SK-N-SH (cell line): Measurements from ENCODE around the gene RNF223. TPM values are rescaled to one million over a fixed set of nuclear protein-coding genes. Genes with fewer than 3 reads are reported as not detected.
A peak's percentile ranks its signal among the peaks of the same experiment; 100 is the strongest.

Experiments used
- CTCF ChIA-PET: fragments of 300-600, 350-600 bp; formaldehyde crosslinking; extraction: SDS; loops from one replicate; lab custom pipeline; 2021; lab: Yijun Ruan, JAX
- POLR2A ChIA-PET: fragments of 350-600 bp; sonication (Branson Sonifier 250); formaldehyde crosslinking; extraction: SDS; loops from one replicate; lab custom pipeline; 2020; ENCODE audit warnings: antibody characterized with exemption, inconsistent platforms; lab: Yijun Ruan, JAX
- DNase-seq: peaks from one replicate; pipeline ENCODE4 v3.0.0; 2012
- H2AFZ ChIP-seq: fragments of 200-600 bp; sonication (generic); 2 replicates; pipeline ENCODE4 v1.8.1; 2016; ENCODE audit warnings: antibody characterized with exemption, mild to moderate bottlenecking, low read depth
- H3F3A ChIP-seq: fragments of 200-600 bp; sonication (generic); replicated peaks from 2 replicates; pipeline ENCODE3; 2016; ENCODE audit warnings: antibody characterized with exemption, mild to moderate bottlenecking; ENCODE audit not compliant: insufficient read depth
- H3K27ac ChIP-seq, 2 experiments: fragments of 200-500 bp in 1 of 2; fragments of 200-600 bp in 1 of 2; sonication (Bioruptor generic) in 1 of 2; sonication (generic), shearing (Covaris generic) in 1 of 2; 2 replicates each; pipeline versions ENCODE4 v1.5.1 to v1.6.1; 2014 to 2016; ENCODE audit warnings: low read depth in 2 of 2, inconsistent platforms in 1 of 2, low read length in 1 of 2, mild to moderate bottlenecking in 1 of 2, mixed read lengths in 1 of 2
- H3K27me3 ChIP-seq: fragments of 200-600 bp; sonication (generic), shearing (Covaris generic); 2 replicates; pipeline ENCODE4 v1.6.1; 2016; ENCODE audit warnings: mixed run types; ENCODE audit not compliant: insufficient read depth
- H3K36me3 ChIP-seq, 2 experiments: fragments of 200-500 bp in 1 of 2; fragments of 200-600 bp in 1 of 2; sonication (Bioruptor generic) in 1 of 2; sonication (generic) in 1 of 2; replicated peaks in 1 of 2; 2 replicates each; pipeline versions ENCODE3 to v1.5.1; 2014 to 2016; ENCODE audit warnings: low read length in 1 of 2, mild to moderate bottlenecking in 1 of 2; ENCODE audit not compliant: insufficient read depth in 2 of 2, control insufficient read depth in 1 of 2
- H3K4me1 ChIP-seq, 2 experiments: fragments of 200-500 bp in 1 of 2; fragments of 200-600 bp in 1 of 2; sonication (Bioruptor generic) in 1 of 2; sonication (generic), shearing (Covaris generic) in 1 of 2; 2 replicates each; pipeline versions ENCODE4 v1.5.1 to v1.6.1; 2014 to 2016; ENCODE audit warnings: low read depth in 1 of 2, low read length in 1 of 2, mixed run types in 1 of 2; ENCODE audit not compliant: insufficient read depth in 2 of 2, control insufficient read depth in 1 of 2
- H3K4me2 ChIP-seq: fragments of 200-600 bp; sonication (generic), shearing (Covaris generic); 2 replicates; pipeline ENCODE4 v1.6.1; 2017; ENCODE audit warnings: mixed run types
- H3K4me3 ChIP-seq, 2 experiments: fragments of 200-500 bp in 1 of 2; fragments of 200-600 bp in 1 of 2; sonication (Bioruptor generic) in 1 of 2; sonication (generic), shearing (Covaris generic) in 1 of 2; 2 replicates each; pipeline versions ENCODE4 v1.5.1 to v1.8.1; 2014 to 2016; ENCODE audit warnings: low read depth in 2 of 2, inconsistent platforms in 1 of 2, low read length in 1 of 2, mild to moderate bottlenecking in 1 of 2, mixed read lengths in 1 of 2, moderate library complexity in 1 of 2
- H3K79me2 ChIP-seq: fragments of 200-600 bp; sonication (generic); 2 replicates; pipeline ENCODE4 v1.8.1; 2017; ENCODE audit warnings: mild to moderate bottlenecking; ENCODE audit not compliant: insufficient read depth
- H3K9ac ChIP-seq: fragments of 200-600 bp; sonication (generic); 2 replicates; pipeline ENCODE4 v1.6.1; 2017; ENCODE audit warnings: mixed run types
- H3K9me2 ChIP-seq: fragments of 200-600 bp; sonication (generic); 2 replicates; pipeline ENCODE4 v1.6.1; 2017; ENCODE audit warnings: mixed run types
- H3K9me3 ChIP-seq: fragments of 200-600 bp; sonication (generic); 2 replicates; pipeline ENCODE4 v1.6.1; 2017; ENCODE audit warnings: mixed run types, mild to moderate bottlenecking, moderate library complexity
- H4K20me1 ChIP-seq: fragments of 200-600 bp; sonication (generic); 2 replicates; pipeline ENCODE4 v1.6.1; 2017; ENCODE audit warnings: mild to moderate bottlenecking, mixed run types; ENCODE audit not compliant: insufficient read depth
- CTCF ChIP-seq: fragments of 200-600 bp; sonication (generic); IDR thresholded peaks from 2 replicates; pipeline ENCODE4 v1.6.1; 2017; ENCODE audit warnings: antibody characterized with exemption, mild to moderate bottlenecking, moderate library complexity
- EP300 ChIP-seq, 2 experiments: IDR thresholded peaks; 2 replicates each; pipeline versions ENCODE4 v1.4.0 to v1.6.1; 2012; ENCODE audit warnings: borderline replicate concordance in 1 of 2, low read depth in 1 of 2, low read length in 1 of 2
- EZH2phosphoT487 ChIP-seq: fragments of 200-600 bp; sonication (generic); IDR thresholded peaks from 2 replicates; pipeline ENCODE4 v1.6.1; 2017; ENCODE audit warnings: low read depth, mixed run types, mild to moderate bottlenecking, antibody characterized with exemption, moderate library complexity, borderline replicate concordance
- FOSL2 ChIP-seq: IDR thresholded peaks from 2 replicates; pipeline ENCODE4 v1.4.0; 2012; ENCODE audit warnings: low read depth, mild to moderate bottlenecking, moderate library complexity, borderline replicate concordance
- GABPA ChIP-seq: IDR thresholded peaks from 2 replicates; pipeline ENCODE4 v1.4.0; 2012; ENCODE audit warnings: low read depth, mild to moderate bottlenecking
- JUND ChIP-seq: IDR thresholded peaks from 2 replicates; pipeline ENCODE4 v1.4.0; 2012
- NFIC ChIP-seq: IDR thresholded peaks from 2 replicates; pipeline ENCODE4 v1.4.0; 2012; ENCODE audit warnings: borderline replicate concordance
- RCOR1 ChIP-seq: fragments of 150-350 bp; IDR thresholded peaks from 2 replicates; pipeline ENCODE4 v1.6.1; 2017; ENCODE audit warnings: antibody characterized with exemption, low read length
- REST ChIP-seq: IDR thresholded peaks from 2 replicates; pipeline ENCODE4 v1.6.1; 2012; ENCODE audit warnings: mild to moderate bottlenecking, low read depth, low read length, moderate library complexity
- RFX5 ChIP-seq: IDR thresholded peaks from 2 replicates; pipeline ENCODE4 v1.6.1; 2012; ENCODE audit warnings: mild to moderate bottlenecking, improper control_type of control experiment, low read length
- RXRA ChIP-seq: IDR thresholded peaks from 2 replicates; pipeline ENCODE4 v1.4.0; 2012; ENCODE audit warnings: low read depth, mild to moderate bottlenecking, borderline replicate concordance
- SMC3 ChIP-seq: IDR thresholded peaks from 2 replicates; pipeline ENCODE4 v1.6.1; 2012; ENCODE audit warnings: low read depth, low read length, improper control_type of control experiment
- TAF1 ChIP-seq: IDR thresholded peaks from 2 replicates; pipeline ENCODE4 v1.6.1; 2012; ENCODE audit warnings: low read depth, mild to moderate bottlenecking, low read length, moderate library complexity, borderline replicate concordance
- TCF12 ChIP-seq: IDR thresholded peaks from 2 replicates; pipeline ENCODE4 v1.4.0; 2012
- TEAD4 ChIP-seq: IDR thresholded peaks from 2 replicates; pipeline ENCODE4 v1.4.0; 2012; ENCODE audit warnings: mild to moderate bottlenecking, borderline replicate concordance; ENCODE audit not compliant: insufficient read depth
- YY1 ChIP-seq: IDR thresholded peaks from 2 replicates; pipeline ENCODE4 v1.4.0; 2012; ENCODE audit warnings: low read depth, mild to moderate bottlenecking
- WGBS: methylation state at CpG from one replicate; pipeline ENCODE4 v1.1.6; 2017; ENCODE audit warnings: low lambda C conversion rate; 5-methylcytosine and 5-hydroxymethylcytosine counted together
- polyA plus RNA-seq, 3 experiments: library from polyadenylated mRNA; depleted of rRNA; stranded (reverse); fragments of >200 nt; gene quantifications; 2 replicates each; pipeline ENCODE4 v1.2.3, GENCODE V29; 2012
- TF ChIP-seq, protein P1 (sequence below): IDR thresholded peaks from 2 replicates; pipeline ENCODE4 v1.4.0; 2012; ENCODE audit warnings: low read depth, borderline replicate concordance
- TF ChIP-seq, protein P2 (sequence below): IDR thresholded peaks from 2 replicates; pipeline ENCODE4 v1.4.0; 2012; ENCODE audit warnings: low read depth, borderline replicate concordance

RNF223 gene
- polyA plus RNA-seq, 1 of the 3 experiments (the other 2 are of a cell fraction): not detected

- Histone ChIP-seq H2AFZ (no peak overlapping the region), H3K36me3 (no peaks in the 10 kb centered on the region), H3K4me2 (no peak overlapping the region), H3K4me3 (peak overlapping the region in 1 of 2 experiments; percentile 24; a peak in 1 of 4 replicates), H3K9ac (no peak overlapping the region), H3F3A (peaks cover 9% of the 10 kb centered on the region), H4K20me1 (peaks cover 6% of the 10 kb centered on the region; the same call in 1 of the 2 replicates), H3K27me3 (0 out of 2 replicates have a peak, but pooled peaks cover 12% of the 10 kb centered on the region), H3K4me1 (peaks cover 0 to 7% of the 10 kb centered on the region in 2 experiments; a peak in 1 of 4 replicates), H3K27ac (no peak overlapping the region), H3K9me2 (no peaks in the 10 kb centered on the region), H3K9me3 (no peaks in the 10 kb centered on the region), H3K79me2 (no peaks in the 10 kb centered on the region)
- POLR2A ChIA-PET: no interaction called here
- CTCF ChIA-PET: interaction anchor here (1.1 to 15.4 kb wide), 4 partner anchors 8 to 85 kb away, joined by 3 to 216 read pairs (median 4); partner anchors contain the start of gene PERM1
- DNase-seq: no peak
- 27% methylated on average over 16 of the region's 32 CpGs for WGBS
- TF ChIP-seq CTCF (no peak), SMC3 (no peak), NFIC (no peak)
These were observed 6.1 kb downstream of the RNF223 start for GRCh38 chr1:1067860-1068516.

GRCh38 chr1:1067284-1067859, 6.7 kb downstream of the RNF223 start:
- no peaks in the 10 kb centered on the region for H3K9me3 ChIP-seq
- H3K27ac ChIP-seq: no peak overlapping the region
- no peaks in the 10 kb centered on the region for H3K9me2 ChIP-seq
- WGBS: no CpG with 5 or more reads among the region's 54 CpGs
- peaks cover 6% of the 10 kb centered on the region; the same call in 1 of the 2 replicates for H4K20me1 ChIP-seq
- H3K4me2 ChIP-seq: no peak overlapping the region
- no peak overlapping the region for H3K4me3 ChIP-seq
- H3K79me2 ChIP-seq: no peaks in the 10 kb centered on the region
- no peaks in the 10 kb centered on the region for H3K36me3 ChIP-seq
- DNase-seq: no peak
- peaks cover 0 to 7% of the 10 kb centered on the region in 2 experiments; a peak in 1 of 4 replicates for H3K4me1 ChIP-seq
- ChIA-PET POLR2A (no interaction called here), CTCF (interaction anchor here (1.2 to 15.4 kb wide), 4 partner anchors 9 to 84 kb away, joined by 3 to 216 read pairs (median 24); partner anchors contain the start of gene PERM1)
- no peak overlapping the region for H2AFZ ChIP-seq
- peaks cover 9% of the 10 kb centered on the region for H3F3A ChIP-seq
- no peak overlapping the region for H3K9ac ChIP-seq
- H3K27me3 ChIP-seq: 0 out of 2 replicates have a peak, but pooled peaks cover 9% of the 10 kb centered on the region
- TF ChIP-seq RXRA: no peak
- no peak for TF ChIP-seq RFX5
- no peak for TF ChIP-seq GABPA
- TF ChIP-seq FOSL2: no peak
- TF ChIP-seq RCOR1: no peak
- TF ChIP-seq, protein P1, sequence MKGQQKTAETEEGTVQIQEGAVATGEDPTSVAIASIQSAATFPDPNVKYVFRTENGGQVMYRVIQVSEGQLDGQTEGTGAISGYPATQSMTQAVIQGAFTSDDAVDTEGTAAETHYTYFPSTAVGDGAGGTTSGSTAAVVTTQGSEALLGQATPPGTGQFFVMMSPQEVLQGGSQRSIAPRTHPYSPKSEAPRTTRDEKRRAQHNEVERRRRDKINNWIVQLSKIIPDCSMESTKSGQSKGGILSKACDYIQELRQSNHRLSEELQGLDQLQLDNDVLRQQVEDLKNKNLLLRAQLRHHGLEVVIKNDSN: no peak
- no peak for TF ChIP-seq JUND
- TF ChIP-seq EZH2phosphoT487: no peak
- no peak for TF ChIP-seq TCF12
- TF ChIP-seq REST: no peak
- no peak for TF ChIP-seq TAF1
- TF ChIP-seq TEAD4: no peak
- TF ChIP-seq EP300 (IDR thresholded peaks at IDR 0.05; ENCODE audit: borderline replicate concordance in 1 of 2, low read depth in 1 of 2, low read length in 1 of 2): no peak
- TF ChIP-seq, protein P2, sequence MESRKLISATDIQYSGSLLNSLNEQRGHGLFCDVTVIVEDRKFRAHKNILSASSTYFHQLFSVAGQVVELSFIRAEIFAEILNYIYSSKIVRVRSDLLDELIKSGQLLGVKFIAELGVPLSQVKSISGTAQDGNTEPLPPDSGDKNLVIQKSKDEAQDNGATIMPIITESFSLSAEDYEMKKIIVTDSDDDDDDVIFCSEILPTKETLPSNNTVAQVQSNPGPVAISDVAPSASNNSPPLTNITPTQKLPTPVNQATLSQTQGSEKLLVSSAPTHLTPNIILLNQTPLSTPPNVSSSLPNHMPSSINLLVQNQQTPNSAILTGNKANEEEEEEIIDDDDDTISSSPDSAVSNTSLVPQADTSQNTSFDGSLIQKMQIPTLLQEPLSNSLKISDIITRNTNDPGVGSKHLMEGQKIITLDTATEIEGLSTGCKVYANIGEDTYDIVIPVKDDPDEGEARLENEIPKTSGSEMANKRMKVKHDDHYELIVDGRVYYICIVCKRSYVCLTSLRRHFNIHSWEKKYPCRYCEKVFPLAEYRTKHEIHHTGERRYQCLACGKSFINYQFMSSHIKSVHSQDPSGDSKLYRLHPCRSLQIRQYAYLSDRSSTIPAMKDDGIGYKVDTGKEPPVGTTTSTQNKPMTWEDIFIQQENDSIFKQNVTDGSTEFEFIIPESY: no peak
- no peak for TF ChIP-seq YY1
